GM18508 (cell line): ENCODE measurements around the gene USB1.

Experiments used
- ATAC-seq: cut with Tn5 transposase; IDR thresholded peaks from one replicate; pipeline ENCODE4 v1.9.1; 2021; ENCODE audit warnings: moderate number of reproducible peaks; ENCODE audit not compliant: insufficient read depth, unreplicated experiment

USB1 gene

GRCh38 chr16:58044266-58045019, 43.2 kb downstream of the USB1 start:
- ATAC-seq: no peak

- ATAC-seq: no peak
Observed at GRCh38 chr16:58045096-58045495, 43.9 kb downstream of the USB1 start.

- no peak for ATAC-seq
Observed at GRCh38 chr16:58046054-58046881, 45.1 kb downstream of the USB1 start.

- ATAC-seq: no peak
Observed at GRCh38 chr16:58046936-58047335, 45.7 kb downstream of the USB1 start.

- no peak for ATAC-seq
Observed at GRCh38 chr16:58047557-58048348, 46.5 kb downstream of the USB1 start.

- ATAC-seq: no peak
Observed at GRCh38 chr16:58048494-58049231, 47.5 kb downstream of the USB1 start.

- no peak for ATAC-seq
Observed at GRCh38 chr16:58049232-58050185, 48.3 kb downstream of the USB1 start.

- no peak for ATAC-seq
Observed at GRCh38 chr16:58051296-58051695, 50.1 kb downstream of the USB1 start.

GRCh38 chr16:58051821-58052603, 50.8 kb downstream of the USB1 start:
- ATAC-seq: no peak

GRCh38 chr16:58053682-58054005, 52.4 kb downstream of the USB1 start:
- ATAC-seq: no peak

GRCh38 chr16:58054289-58054688, 53.1 kb downstream of the USB1 start:
- ATAC-seq: no peak

GRCh38 chr16:58056580-58056979, 55.4 kb downstream of the USB1 start:
- ATAC-seq: no peak

- ATAC-seq: no peak
Observed at GRCh38 chr16:58057121-58057520, 55.9 kb downstream of the USB1 start.

- no peak for ATAC-seq
Observed at GRCh38 chr16:58057784-58058183, 56.6 kb downstream of the USB1 start.

- ATAC-seq: no peak
Observed at GRCh38 chr16:58062821-58063220, 61.6 kb downstream of the USB1 start.

GRCh38 chr16:58063377-58064076, 62.3 kb downstream of the USB1 start:
- ATAC-seq: no peak

GRCh38 chr16:58070585-58070984, 69.4 kb downstream of the USB1 start:
- no peak for ATAC-seq
